Heart left ventricle (tissue), 13 donors: ENCODE results near the gene TRERF1.

Experiments used
- CTCF ChIP-seq, 12 donors: fragments of 200-600 bp; sonication (generic) in 4 of 12; IDR thresholded peaks; one replicate each; pipeline versions ENCODE4 v1.5.0 to v1.8.0; 2018 to 2022; ENCODE audit warnings: antibody characterized with exemption in 12 of 12, mild to moderate bottlenecking in 5 of 12
- POLR2A ChIP-seq, 2 donors: fragments of 450-650 bp; IDR thresholded peaks; one replicate each; pipeline ENCODE4 v1.6.1; 2017; ENCODE audit warnings: antibody characterized with exemption in 2 of 2, mild to moderate bottlenecking in 2 of 2, moderate library complexity in 2 of 2
- donor health status: ischemic (EF 13 %, LVEDD 7.1; RV severe dilation, severe dysfunction).
- donor health status: DM: no; HTN: yes; CAD: no.
- donor health status: DM: no; HTN: no; CAD: no.
- donor health status: ischemic (EF 25% LVEDD 6.9; RV normal size, moderate dysfunction).
- donor health status: ischemic (EF 25% LVEDD 5.7; RV mildly dilated, moderate dysfunction).
- donor health status: ischemic (EF 35%, LVEDD 5.7; RV mildly dilated, moderate dysfunction).
- donor health status: nonischemic (EF 11% LVEDD 7.7; RV severe dilation, severe dysfunction).
- donor health status: DM: yes; HTN: yes; CAD: no.
- donor health status: PGD.
- donor health status: ischemic (EF 29% LVEDD 5.4; RV normal size, mild dysfunction).
- donor health status: nonischemic (EF 23%, LVEDD 6.1; RV moderate dilation, normal function).

GRCh38 chr6:42188406-42188805 is 263.3 kb downstream of the TRERF1 start:
- TF ChIP-seq CTCF (IDR thresholded peaks at IDR 0.05) (no peak), POLR2A (IDR thresholded peaks at IDR 0.05) (no peak)
